HUES64 (cell line): ENCODE data around the gene STX1A. TPM values are rescaled to one million over a fixed set of nuclear protein-coding genes. Genes with fewer than 3 reads are reported as not detected.

Experiments
- H3K27ac ChIP-seq: 2 replicates; pipeline ENCODE4 v1.7.0; 2013; ENCODE audit warnings: low read depth, low read length, inconsistent platforms
- H3K27me3 ChIP-seq: 2 replicates; pipeline ENCODE4 v1.6.1; 2013; ENCODE audit warnings: mild to moderate bottlenecking, low read length; ENCODE audit not compliant: insufficient read depth
- H3K36me3 ChIP-seq: 2 replicates; pipeline ENCODE4 v1.6.1; 2013; ENCODE audit warnings: mild to moderate bottlenecking, low read length; ENCODE audit not compliant: insufficient read depth
- H3K4me1 ChIP-seq: 2 replicates; pipeline ENCODE4 v1.6.1; 2013; ENCODE audit warnings: mild to moderate bottlenecking, low read length, moderate library complexity; ENCODE audit not compliant: insufficient read depth
- H3K4me3 ChIP-seq: 2 replicates; pipeline ENCODE4 v1.5.1; 2013; ENCODE audit warnings: mild to moderate bottlenecking, low read length, moderate library complexity
- H3K9ac ChIP-seq: 2 replicates; pipeline ENCODE4 v1.6.1; 2013; ENCODE audit warnings: mild to moderate bottlenecking, low read depth, low read length
- H3K9me3 ChIP-seq: 2 replicates; pipeline ENCODE4 v1.6.1; 2013; ENCODE audit warnings: low read depth, low read length; ENCODE audit not compliant: insufficient read depth
- WGBS: fragments of 150-250, 120-280 bp; methylation state at CpG from one replicate; pipeline ENCODE4 v1.1.7; 2013; ENCODE audit warnings: missing lambda C conversion rate; 5-methylcytosine and 5-hydroxymethylcytosine counted together
- polyA plus RNA-seq, 2 experiments: library from polyadenylated mRNA; stranded (reverse); fragments of 50-300 nt; gene quantifications; one replicate each; pipeline ENCODE4 v1.2.3, GENCODE V29; 2013

The STX1A gene
- polyA plus RNA-seq (2013, experiment 1 of 2): 4.5 TPM
- polyA plus RNA-seq (2013, experiment 2 of 2): 6.1 TPM

DNA sequence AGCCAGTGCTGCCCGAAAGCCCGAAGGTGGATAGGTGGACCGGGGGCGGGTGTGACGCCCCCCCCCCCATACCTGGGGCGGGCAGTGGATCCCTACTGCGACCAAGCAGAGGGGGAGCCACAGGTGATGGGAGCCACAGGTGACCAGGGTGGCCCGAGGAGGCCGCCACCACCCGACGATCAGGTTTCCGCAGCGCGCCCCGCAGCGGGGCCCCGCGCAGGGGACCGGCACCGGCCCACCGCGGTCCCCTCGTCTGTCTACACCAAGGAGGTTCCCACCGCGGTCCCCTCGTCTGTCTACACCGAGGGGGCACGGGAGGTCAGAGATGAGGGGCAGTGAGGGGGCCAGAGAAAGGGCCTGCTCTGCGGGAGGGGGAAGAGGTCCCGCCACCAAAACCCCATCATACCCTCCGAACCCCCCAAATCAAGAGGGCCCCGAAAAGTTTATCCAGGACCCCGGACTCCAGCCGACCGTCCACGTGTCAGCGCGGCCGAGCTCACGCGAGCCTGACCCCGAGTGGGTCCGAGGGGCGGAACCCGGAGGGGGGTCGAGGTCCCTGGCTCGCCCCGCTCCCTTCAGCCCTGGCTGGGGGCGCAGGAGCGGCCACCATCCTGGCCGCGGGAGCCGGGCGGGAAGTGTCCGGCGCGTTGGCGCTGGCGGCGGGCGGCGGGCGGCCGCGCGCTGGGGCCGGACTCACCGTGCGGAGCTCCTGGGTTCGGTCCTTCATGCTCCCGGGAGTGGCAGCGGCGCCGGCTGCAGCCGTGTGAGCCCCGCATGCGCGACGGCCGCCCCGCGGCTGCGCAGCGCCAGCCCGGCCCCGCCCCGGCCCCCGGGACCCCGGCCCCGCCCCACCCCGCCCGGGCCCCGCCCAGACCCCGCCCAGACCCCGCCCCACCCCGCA is at the start of gene STX1A:
Gene STX1A, minus strand, starts transcription at position 765 of the 901 bp plus-strand sequence. Its CDS starts 38 bp downstream, at position 727.
- peak within 1 kb of the TSS; percentile 61 for H3K9ac ChIP-seq
- 2% methylated on average over 90 of the region's 96 CpGs for WGBS
- peaks cover 24% of the 10 kb centered on the region for H3K27me3 ChIP-seq
- H3K4me3 ChIP-seq: peak within 1 kb of the TSS; percentile 88
- no peaks in the 10 kb centered on the region for H3K4me1 ChIP-seq
- H3K36me3 ChIP-seq: no peaks in the 10 kb centered on the region
- no peaks in the 10 kb centered on the region for H3K9me3 ChIP-seq
- H3K27ac ChIP-seq: no peak within 1 kb of the TSS

- H3K27ac ChIP-seq: no peak overlapping the region
- WGBS: 91% methylated on average over 53 of the region's 53 CpGs
- H3K27me3 ChIP-seq: peaks cover 18% of the 10 kb centered on the region; the same call in 1 of the 2 replicates
Observed at GRCh38 chr7:73768641-73769480, 49.4 kb upstream of the STX1A start.

GRCh38 chr7:73766556-73767229 is 47.2 kb upstream of the STX1A start:
- Histone ChIP-seq H3K4me1 (peaks cover 5% of the 10 kb centered on the region; the same call in 1 of the 2 replicates), H3K9me3 (no peaks in the 10 kb centered on the region), H3K9ac (no peak overlapping the region), H3K27me3 (peaks cover 18% of the 10 kb centered on the region; the same call in 1 of the 2 replicates), H3K27ac (no peak overlapping the region), H3K36me3 (no peaks in the 10 kb centered on the region), H3K4me3 (no peak overlapping the region)
- 89% methylated on average over 15 of the region's 17 CpGs for WGBS

More at GRCh38 chr7:73768641-73769480, 49.4 kb upstream of the STX1A start:
- Histone ChIP-seq H3K4me1 (no peaks in the 10 kb centered on the region), H3K9ac (no peak overlapping the region), H3K4me3 (no peak overlapping the region), H3K36me3 (no peaks in the 10 kb centered on the region), H3K9me3 (no peaks in the 10 kb centered on the region)

DNA sequence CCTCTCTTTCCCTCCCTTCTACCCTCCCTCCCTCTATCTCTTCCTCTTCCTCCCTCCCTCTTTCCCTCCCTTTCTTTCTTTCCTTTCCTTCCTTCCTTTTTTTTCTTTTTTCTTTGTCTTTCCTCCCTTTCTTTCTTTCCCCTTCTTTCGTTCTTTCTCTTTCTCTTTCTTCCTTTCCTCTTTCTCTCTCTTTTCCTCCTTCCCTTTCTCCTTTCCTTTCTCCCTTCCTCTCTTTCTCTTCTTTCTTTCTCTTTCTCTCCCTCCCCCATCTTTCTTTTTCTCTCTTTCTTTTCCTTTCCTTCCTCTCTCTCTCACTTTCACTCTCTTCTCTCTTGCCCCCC is 43.2 kb upstream of the STX1A start:
- H3K4me3 ChIP-seq: no peak overlapping the region
- 91% methylated on average over 1 of the region's 1 CpG for WGBS
- H3K27ac ChIP-seq: no peak overlapping the region
- H3K9ac ChIP-seq: no peak overlapping the region
- H3K4me1 ChIP-seq: peaks cover 6% of the 10 kb centered on the region; the same call in 1 of the 2 replicates
- H3K9me3 ChIP-seq: no peaks in the 10 kb centered on the region
- H3K27me3 ChIP-seq: no peaks in the 10 kb centered on the region
- no peaks in the 10 kb centered on the region for H3K36me3 ChIP-seq

DNA sequence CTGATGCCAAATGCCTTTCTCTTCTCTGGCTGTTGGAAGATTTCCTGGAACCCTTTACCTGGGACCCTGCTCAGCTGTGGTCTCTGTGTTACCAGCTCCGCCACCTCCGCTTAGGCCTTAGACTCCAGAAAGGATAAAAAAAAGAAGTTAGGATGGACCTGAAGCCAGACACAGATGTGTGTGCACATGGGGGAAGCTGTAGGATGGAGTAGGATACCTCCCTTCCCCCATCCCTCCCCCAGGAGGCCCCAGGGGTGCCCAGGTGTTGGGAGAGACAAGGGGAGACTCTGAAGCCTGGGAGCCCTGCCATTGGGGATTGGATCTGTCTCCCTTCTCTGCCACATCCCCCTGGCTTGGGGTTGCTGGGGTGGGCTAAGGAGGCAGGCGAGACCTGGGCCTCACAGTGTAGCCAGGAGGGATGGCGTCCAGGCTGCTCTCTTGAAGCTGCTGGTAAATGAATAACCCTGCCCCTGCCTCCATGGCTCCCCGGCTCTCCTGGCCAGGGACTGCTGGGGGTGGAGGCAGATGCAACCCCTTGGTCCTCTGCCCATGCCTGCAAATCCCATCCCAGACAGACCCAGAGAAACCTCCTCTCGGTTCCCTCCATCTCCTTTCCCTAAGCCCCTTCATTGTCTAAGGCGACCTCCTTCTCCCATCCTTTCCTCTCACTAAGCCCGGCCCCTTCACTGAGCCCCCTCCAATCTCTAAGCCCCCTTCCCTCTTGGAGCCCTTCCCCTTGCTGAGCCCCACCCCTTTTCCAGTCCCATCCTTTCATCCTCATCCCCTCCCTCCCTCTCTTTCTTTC is 42.6 kb upstream of the STX1A start:
- no peaks in the 10 kb centered on the region for H3K27me3 ChIP-seq
- H3K9ac ChIP-seq: 0 out of 2 replicates have a peak overlapping the region, but pooled peaks have one; percentile 11
- H3K4me3 ChIP-seq: no peak overlapping the region
- WGBS: 65% methylated on average over 8 of the region's 8 CpGs
- H3K4me1 ChIP-seq: peaks cover 6% of the 10 kb centered on the region; the same call in 1 of the 2 replicates
- no peaks in the 10 kb centered on the region for H3K36me3 ChIP-seq
- no peak overlapping the region for H3K27ac ChIP-seq
- H3K9me3 ChIP-seq: no peaks in the 10 kb centered on the region

DNA sequence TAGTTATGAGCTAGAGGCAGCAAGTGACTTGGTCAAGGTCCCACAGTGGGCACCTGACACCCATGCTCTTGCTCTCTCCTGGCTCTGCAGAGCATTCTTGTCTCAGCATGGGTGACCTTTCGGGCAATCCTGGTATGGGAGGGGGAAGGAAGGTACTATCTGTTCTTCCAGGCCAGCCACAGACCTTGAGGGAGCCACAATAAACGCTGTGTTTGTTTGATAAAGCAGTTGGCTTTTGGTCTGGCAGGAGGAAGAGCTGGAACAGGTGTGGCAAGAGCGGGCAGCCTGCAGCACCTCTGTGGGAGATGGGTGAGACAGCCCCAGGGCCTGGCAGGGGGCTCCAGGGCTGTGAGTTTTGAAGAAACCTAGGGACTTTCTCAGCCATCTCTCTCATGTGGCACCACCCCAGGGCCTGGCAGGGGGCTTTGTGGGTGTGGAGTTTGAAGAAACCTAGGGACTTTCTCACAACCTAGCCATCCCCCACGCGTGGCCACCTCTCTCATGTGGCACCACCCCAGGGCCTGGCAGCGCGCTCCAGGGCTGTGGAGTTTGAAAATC is 39.2 kb upstream of the STX1A start:
- no peaks in the 10 kb centered on the region for H3K27me3 ChIP-seq
- H3K36me3 ChIP-seq: no peaks in the 10 kb centered on the region
- H3K27ac ChIP-seq: no peak overlapping the region
- no peak overlapping the region for H3K4me3 ChIP-seq
- no peaks in the 10 kb centered on the region for H3K9me3 ChIP-seq
- no peak overlapping the region for H3K9ac ChIP-seq
- H3K4me1 ChIP-seq: peaks cover 6% of the 10 kb centered on the region; the same call in 1 of the 2 replicates
- 92% methylated on average over 7 of the region's 7 CpGs for WGBS

DNA sequence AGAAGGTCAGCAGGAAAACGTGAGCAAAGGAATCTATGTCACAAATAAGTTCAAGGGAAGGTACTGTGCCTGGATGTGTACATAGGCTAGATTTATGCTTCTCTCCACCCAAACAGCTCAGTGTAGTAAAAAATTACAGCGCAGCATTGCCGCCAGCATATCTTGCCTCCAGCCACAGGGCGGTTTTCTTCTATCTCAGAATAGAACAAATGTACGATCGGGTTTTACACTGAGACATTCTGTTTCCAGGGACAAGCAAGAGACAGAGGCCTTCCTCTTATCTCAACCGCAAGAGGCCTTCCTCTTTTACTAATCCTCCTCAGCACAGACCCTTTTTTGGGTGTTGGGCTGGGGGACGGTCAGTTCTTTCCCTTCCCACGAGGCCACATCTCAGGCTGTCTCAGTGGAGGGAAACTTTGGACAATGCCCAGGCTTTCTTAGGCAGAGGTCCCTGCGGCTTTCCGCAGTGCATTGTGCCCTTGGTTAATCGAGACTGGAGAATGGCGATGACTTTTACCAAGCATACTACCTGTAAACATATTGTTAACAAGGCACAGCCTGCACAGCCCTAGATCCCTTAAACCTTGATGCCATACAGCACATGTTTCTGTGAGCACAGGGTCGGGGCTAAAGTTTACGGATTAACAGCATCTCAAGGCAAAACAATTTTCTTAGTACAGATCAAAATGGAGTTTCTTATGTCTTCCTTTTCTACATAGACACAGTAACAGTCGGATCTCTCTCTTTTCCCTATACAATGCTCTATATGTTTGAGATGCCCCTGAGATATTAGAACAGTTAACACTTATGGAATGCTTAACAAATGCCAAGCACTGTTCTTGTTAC is 30.7 kb upstream of the STX1A start:
- WGBS: 91% methylated on average over 16 of the region's 16 CpGs
- Histone ChIP-seq H3K27me3 (no peaks in the 10 kb centered on the region), H3K9ac (no peak overlapping the region), H3K27ac (no peak overlapping the region), H3K4me3 (no peak overlapping the region), H3K4me1 (no peaks in the 10 kb centered on the region), H3K36me3 (no peaks in the 10 kb centered on the region), H3K9me3 (no peaks in the 10 kb centered on the region)

- Histone ChIP-seq H3K9ac (no peak overlapping the region), H3K4me3 (no peak overlapping the region), H3K27me3 (no peaks in the 10 kb centered on the region), H3K27ac (no peak overlapping the region), H3K36me3 (no peaks in the 10 kb centered on the region), H3K9me3 (no peaks in the 10 kb centered on the region), H3K4me1 (peaks cover 25% of the 10 kb centered on the region)
- 85% methylated on average over 4 of the region's 4 CpGs for WGBS
Observed at GRCh38 chr7:73746378-73746777, 26.9 kb upstream of the STX1A start.

DNA sequence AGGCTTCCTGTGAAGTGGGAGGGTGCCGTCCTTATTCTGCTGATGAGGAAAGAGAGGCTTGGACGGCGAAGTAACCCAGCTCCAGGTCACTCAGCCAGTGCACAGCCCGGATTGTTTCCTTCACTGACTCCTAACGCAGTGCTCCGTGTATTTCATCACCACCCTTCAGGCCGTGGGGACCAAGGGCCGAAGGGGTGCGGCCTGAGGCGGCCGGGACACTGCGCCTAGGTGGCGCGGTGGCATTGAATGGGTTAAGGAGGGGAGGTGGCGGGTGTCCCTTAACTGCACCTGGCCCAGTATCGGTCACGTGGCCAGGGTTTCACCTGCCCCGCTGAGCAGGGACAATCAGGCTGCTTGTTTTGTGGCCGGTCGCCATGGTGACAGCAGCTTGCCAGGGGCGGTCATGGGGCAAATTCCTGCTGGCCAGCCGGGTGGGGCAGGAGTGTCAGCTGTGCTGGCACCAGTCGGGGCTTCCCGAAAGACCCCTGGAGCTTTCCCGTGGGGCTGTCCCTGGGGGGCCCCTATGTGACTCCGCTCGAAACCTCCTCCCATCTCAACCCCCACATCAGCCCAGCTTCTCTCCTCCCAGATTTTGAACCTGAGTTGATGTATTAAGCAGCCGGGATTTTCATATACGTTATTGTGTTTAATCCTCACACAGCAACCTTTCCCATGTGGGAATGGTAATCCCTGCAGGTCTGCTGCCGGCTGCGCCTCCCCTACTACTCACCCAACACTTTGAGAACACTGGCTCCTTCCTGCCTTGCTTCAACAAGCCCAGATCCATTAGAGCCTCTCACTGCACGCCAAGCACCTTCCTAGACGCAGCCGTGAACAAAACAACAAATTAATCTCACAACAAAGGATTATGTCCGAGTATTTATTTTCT is 23.5 kb upstream of the STX1A start:
- peak overlapping the region; percentile 83 for H3K27ac ChIP-seq
- no peaks in the 10 kb centered on the region for H3K9me3 ChIP-seq
- peaks cover 4% of the 10 kb centered on the region; the same call in 1 of the 2 replicates for H3K27me3 ChIP-seq
- H3K36me3 ChIP-seq: no peaks in the 10 kb centered on the region
- H3K9ac ChIP-seq: peak overlapping the region; percentile 81
- H3K4me1 ChIP-seq: peaks cover 34% of the 10 kb centered on the region
- 11% methylated on average over 35 of the region's 35 CpGs for WGBS
- H3K4me3 ChIP-seq: peak overlapping the region; percentile 39
